ENCODE data around the gene EXOC4.

Gene EXOC4

DNA sequence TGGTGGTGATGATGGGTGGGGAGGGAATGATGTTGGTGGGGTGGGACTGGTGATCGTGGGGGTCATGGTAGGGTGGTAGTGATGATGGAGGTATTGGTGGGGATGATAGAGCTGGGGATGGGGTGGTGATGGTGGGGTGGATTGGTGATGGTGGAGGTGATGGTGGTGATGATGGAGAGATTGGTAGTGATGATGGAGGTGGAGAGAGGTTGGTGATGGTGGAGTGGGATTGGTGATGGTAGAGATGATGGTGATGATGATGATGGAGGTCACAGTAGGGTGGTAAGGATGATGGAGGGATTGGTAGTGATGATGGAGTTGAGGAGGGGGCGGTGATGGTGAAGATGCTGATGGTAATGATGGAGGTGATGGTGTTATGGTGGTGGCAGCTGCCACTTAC, 155.3 kb downstream of the EXOC4 start:
- Histone ChIP-seq H3K36me3 (no peaks in the 10 kb centered on the region), H3K27me3 (ENCODE audit: insufficient read depth, low read depth, severe bottlenecking) (no peaks in the 10 kb centered on the region), H3K4me3 (ENCODE audit: low read depth, low read length) (no peak overlapping the region), H3K9me3 (ENCODE audit: severe bottlenecking) (no peaks in the 10 kb centered on the region), H3K27ac (no peak overlapping the region)
- DNase-seq = no peak
- TF ChIP-seq, protein P1, sequence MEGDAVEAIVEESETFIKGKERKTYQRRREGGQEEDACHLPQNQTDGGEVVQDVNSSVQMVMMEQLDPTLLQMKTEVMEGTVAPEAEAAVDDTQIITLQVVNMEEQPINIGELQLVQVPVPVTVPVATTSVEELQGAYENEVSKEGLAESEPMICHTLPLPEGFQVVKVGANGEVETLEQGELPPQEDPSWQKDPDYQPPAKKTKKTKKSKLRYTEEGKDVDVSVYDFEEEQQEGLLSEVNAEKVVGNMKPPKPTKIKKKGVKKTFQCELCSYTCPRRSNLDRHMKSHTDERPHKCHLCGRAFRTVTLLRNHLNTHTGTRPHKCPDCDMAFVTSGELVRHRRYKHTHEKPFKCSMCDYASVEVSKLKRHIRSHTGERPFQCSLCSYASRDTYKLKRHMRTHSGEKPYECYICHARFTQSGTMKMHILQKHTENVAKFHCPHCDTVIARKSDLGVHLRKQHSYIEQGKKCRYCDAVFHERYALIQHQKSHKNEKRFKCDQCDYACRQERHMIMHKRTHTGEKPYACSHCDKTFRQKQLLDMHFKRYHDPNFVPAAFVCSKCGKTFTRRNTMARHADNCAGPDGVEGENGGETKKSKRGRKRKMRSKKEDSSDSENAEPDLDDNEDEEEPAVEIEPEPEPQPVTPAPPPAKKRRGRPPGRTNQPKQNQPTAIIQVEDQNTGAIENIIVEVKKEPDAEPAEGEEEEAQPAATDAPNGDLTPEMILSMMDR (IDR thresholded peaks at IDR 0.05; ENCODE audit: low read depth, low read length) = no peak

DNA sequence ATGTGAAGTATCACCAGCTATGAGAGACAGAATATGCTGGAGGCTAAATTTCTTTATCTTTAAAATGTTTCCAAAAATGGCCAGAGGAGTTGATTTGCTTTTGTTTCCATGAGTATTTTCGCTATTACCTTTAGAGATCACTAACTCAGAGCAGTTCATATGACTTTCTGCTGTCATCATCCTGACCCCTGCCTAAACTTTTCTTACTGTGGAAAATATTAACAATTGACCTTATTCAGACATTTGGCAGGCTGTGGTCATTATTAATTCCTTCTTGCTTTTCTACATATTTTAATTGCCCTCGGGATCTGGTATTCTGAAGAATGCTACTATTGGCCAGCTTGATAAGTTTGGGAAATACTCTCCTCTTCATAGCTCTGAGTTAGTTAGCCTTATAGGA, 156.5 kb downstream of the EXOC4 start:
- H3K9me3 ChIP-seq (ENCODE audit: severe bottlenecking) = no peaks in the 10 kb centered on the region
- TF ChIP-seq, protein P1 (IDR thresholded peaks at IDR 0.05; ENCODE audit: low read depth, low read length) = no peak
- DNase-seq = no peak
- H3K27ac ChIP-seq = no peak overlapping the region
- no peaks in the 10 kb centered on the region for H3K27me3 ChIP-seq (ENCODE audit: insufficient read depth, low read depth, severe bottlenecking)
- no peaks in the 10 kb centered on the region for H3K36me3 ChIP-seq
- no peak overlapping the region for H3K4me3 ChIP-seq (ENCODE audit: low read depth, low read length)

DNA sequence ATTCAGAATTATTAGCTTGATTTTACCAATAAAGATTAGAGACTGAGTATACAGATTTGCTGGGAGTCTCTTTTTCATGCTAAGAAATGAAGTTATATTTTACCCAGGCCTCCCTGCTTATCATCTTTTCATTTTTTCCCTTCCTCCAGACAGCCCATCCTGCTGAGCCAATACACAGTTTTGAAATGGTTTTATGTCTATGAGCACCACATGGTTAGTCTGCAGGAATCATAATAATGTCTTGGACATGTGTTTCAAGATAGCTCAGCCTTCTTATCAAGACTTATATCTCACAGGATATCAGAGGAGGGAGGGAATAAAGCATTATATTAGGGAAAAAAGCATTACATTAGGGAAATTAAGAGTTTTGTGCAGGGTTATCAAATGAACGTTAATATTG, 157.1 kb downstream of the EXOC4 start:
- Histone ChIP-seq H3K9me3 (ENCODE audit: severe bottlenecking) (no peaks in the 10 kb centered on the region), H3K4me3 (ENCODE audit: low read depth, low read length) (no peak overlapping the region), H3K27me3 (ENCODE audit: insufficient read depth, low read depth, severe bottlenecking) (no peaks in the 10 kb centered on the region), H3K36me3 (no peaks in the 10 kb centered on the region), H3K27ac (no peak overlapping the region)
- TF ChIP-seq, protein P1 (IDR thresholded peaks at IDR 0.05; ENCODE audit: low read depth, low read length) = no peak
- no peak for DNase-seq

DNA sequence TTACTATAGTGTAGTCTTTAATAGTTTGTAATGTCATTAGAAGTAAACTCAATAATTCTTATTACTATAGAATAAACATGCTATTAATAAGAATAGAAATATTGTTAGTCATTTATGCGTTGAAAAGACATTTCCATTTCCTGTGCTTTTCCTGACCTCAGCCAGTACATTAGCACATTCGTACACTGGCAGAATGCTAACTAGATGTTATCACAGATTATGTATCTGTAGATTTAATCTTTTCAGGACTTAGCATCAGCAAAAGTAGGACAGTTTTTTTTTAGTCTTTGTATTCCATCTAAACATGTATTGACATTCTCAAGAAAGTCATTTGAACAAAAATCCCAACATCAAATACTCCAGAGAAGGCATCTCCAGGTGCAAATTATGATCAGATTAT, 158.5 kb downstream of the EXOC4 start:
- DNase-seq = no peak
- no peaks in the 10 kb centered on the region for H3K9me3 ChIP-seq (ENCODE audit: severe bottlenecking)
- no peaks in the 10 kb centered on the region for H3K27me3 ChIP-seq (ENCODE audit: insufficient read depth, low read depth, severe bottlenecking)
- H3K27ac ChIP-seq = no peak overlapping the region
- TF ChIP-seq, protein P1 (IDR thresholded peaks at IDR 0.05; ENCODE audit: low read depth, low read length) = no peak
- H3K4me3 ChIP-seq (ENCODE audit: low read depth, low read length) = no peak overlapping the region
- H3K36me3 ChIP-seq = no peaks in the 10 kb centered on the region

DNA sequence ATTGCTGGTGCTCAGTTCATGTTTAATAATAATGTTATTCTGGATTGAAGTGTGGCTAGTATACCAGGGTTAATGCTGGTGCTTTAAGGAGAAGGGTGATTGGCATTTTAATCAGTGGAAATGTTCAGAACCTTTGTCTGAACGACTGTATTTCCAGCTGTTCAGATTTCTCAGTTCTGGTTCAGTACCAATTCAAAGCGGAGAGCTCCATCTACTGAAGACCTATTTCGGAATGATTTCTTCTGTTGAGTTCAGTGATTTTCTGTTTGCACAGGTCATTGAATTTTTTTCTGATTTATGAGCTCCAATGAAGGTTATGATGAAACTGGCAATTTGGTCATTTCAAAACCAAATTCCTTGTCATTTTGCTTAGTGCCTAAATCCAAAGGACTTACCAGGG, 160.1 kb downstream of the EXOC4 start:
- H3K4me3 ChIP-seq (ENCODE audit: low read depth, low read length) = no peak overlapping the region

DNA sequence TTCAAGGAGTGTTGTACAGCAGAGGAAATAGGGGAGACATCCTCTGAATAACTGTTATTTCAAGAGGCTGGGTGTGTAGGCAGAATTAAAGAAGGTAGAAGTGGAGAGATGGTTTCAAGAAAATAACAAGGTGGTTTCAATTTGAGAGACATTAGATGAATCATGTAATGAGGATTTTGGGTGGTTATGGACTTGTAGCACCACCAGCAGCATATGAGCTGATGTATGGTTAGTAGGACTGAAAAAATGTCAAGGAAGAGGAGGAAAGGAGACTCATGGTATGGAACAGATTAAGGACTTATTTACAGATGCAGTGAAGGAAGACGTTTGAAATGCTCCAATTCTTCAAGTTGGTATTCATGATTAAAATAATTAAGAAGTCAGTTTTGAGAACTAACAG, 166.2 kb downstream of the EXOC4 start:
- Histone ChIP-seq H3K36me3 (no peaks in the 10 kb centered on the region), H3K27ac (no peak overlapping the region), H3K9me3 (ENCODE audit: severe bottlenecking) (no peaks in the 10 kb centered on the region), H3K27me3 (ENCODE audit: insufficient read depth, low read depth, severe bottlenecking) (no peaks in the 10 kb centered on the region), H3K4me3 (ENCODE audit: low read depth, low read length) (no peak overlapping the region)
- DNase-seq = no peak
- TF ChIP-seq, protein P1 (IDR thresholded peaks at IDR 0.05; ENCODE audit: low read depth, low read length) = no peak

More for the DNA sequence above, 160.1 kb downstream of the EXOC4 start:
- no peak for DNase-seq
- no peaks in the 10 kb centered on the region for H3K36me3 ChIP-seq
- no peak overlapping the region for H3K27ac ChIP-seq
- TF ChIP-seq, protein P1 (IDR thresholded peaks at IDR 0.05; ENCODE audit: low read depth, low read length) = no peak
- no peaks in the 10 kb centered on the region for H3K27me3 ChIP-seq (ENCODE audit: insufficient read depth, low read depth, severe bottlenecking)
- no peaks in the 10 kb centered on the region for H3K9me3 ChIP-seq (ENCODE audit: severe bottlenecking)

All from WERI-Rb-1 (cell line).